Right lobe of liver (tissue), 6 donors: ENCODE data around the gene NDUFAF3. TPM values are rescaled to one million over a fixed set of nuclear protein-coding genes. Genes with fewer than 3 reads are reported as not detected.

Experiments
- ATAC-seq, 4 donors: fragments of 200-7000 bp; cut with Tn5 transposase; one replicate each; pipeline ENCODE4 v1.9.1; 2020; ENCODE audit warnings: mild to moderate bottlenecking in 4 of 4, moderate library complexity in 4 of 4
- DNase-seq, 3 donors: peaks; one replicate each; pipeline ENCODE4 v3.0.0-alpha.2; 2020
- H3K27ac ChIP-seq, 3 donors: fragments of 200-600 bp; one replicate each; pipeline ENCODE4 v1.8.0; 2022
- H3K27me3 ChIP-seq, 2 donors: fragments of 200-600 bp; one replicate each; pipeline ENCODE4 v1.8.0; 2022
- H3K36me3 ChIP-seq, 4 donors: fragments of 200-600 bp; sonication (generic) in 1 of 4; one replicate each; pipeline versions ENCODE4 v1.5.1 to v1.8.0; 2017 to 2022; ENCODE audit warnings: control low read depth in 1 of 4
- H3K4me1 ChIP-seq, 4 donors: fragments of 200-600 bp; sonication (generic) in 1 of 4; one replicate each; pipeline versions ENCODE4 v1.5.1 to v1.8.0; 2017 to 2022; ENCODE audit warnings: control low read depth in 1 of 4
- H3K4me3 ChIP-seq, 3 donors: fragments of 200-600 bp; one replicate each; pipeline ENCODE4 v1.8.0; 2022
- H3K9me3 ChIP-seq, 4 donors: fragments of 200-600 bp; sonication (generic) in 1 of 4; one replicate each; pipeline versions ENCODE4 v1.5.1 to v1.8.0; 2017 to 2022; ENCODE audit warnings: control low read depth in 1 of 4
- CTCF ChIP-seq, 4 donors: fragments of 200-600 bp in 3 of 4; fragments of 450-650 bp in 1 of 4; IDR thresholded peaks; one replicate each; pipeline versions ENCODE4 v1.5.1 to v1.8.0; 2016 to 2022; ENCODE audit warnings: antibody characterized with exemption in 4 of 4, mild to moderate bottlenecking in 2 of 4
- POLR2A ChIP-seq: fragments of 450-650 bp; IDR thresholded peaks from one replicate; pipeline ENCODE4 v1.6.1; 2017; ENCODE audit warnings: antibody characterized with exemption, mild to moderate bottlenecking
- WGBS: methylation state at CpG from one replicate; pipeline ENCODE4 v1.1.6; 2018; ENCODE audit warnings: low coverage, low lambda C conversion rate; ENCODE audit not compliant: insufficient coverage; ENCODE audit errors: missing lambda C conversion rate; 5-methylcytosine and 5-hydroxymethylcytosine counted together
- intact Hi-C, 2 donors: fragments of 100-400 bp; cut with DNase I; formaldehyde crosslinking; loops; one replicate each; pipeline versions ENCODE4 v1.11.2 to v1.14.1; 2022
- total RNA-seq, 6 experiments: library from RNA; depleted of rRNA in 2 of 6; stranded (reverse); fragments of >200 nt in 2 of 6; fragmentation: NEBNext Ultra II Directional in 3 of 6; extraction: Animal tissue kit (Norgen Biotek cat#: 25700) in 3 of 6; gene quantifications; one replicate each; pipeline versions ENCODE4 v1.1.0 to v1.2.4, GENCODE V29; 2016 to 2023
- donor health status: DM: no; HTN: yes; CAD: no.
- donor health status: DM: no; HTN: no; CAD: no.
- donor health status: DM: no; HTN: no; CAD: no.
- donor health status: DM: no; HTN: yes; CAD: no.
- donor health status: DM: no; HTN: yes; CAD: no.

NDUFAF3 gene
- total RNA-seq, 6 experiments from 2014 or later = 39.2 to 100 (median 44.8) TPM

- DNase-seq = no peak
- Histone ChIP-seq H3K4me3 (no peak overlapping the region), H3K4me1 (no peaks in the 10 kb centered on the region), H3K27me3 (no peaks in the 10 kb centered on the region), H3K27ac (no peak overlapping the region), H3K9me3 (no peaks in the 10 kb centered on the region), H3K36me3 (peaks cover 12 to 92% (median 44%) of the 10 kb centered on the region in 4 donors)
- ATAC-seq = no peak
- 100% methylated on average over 3 of the region's 4 CpGs for WGBS
- no peak for TF ChIP-seq POLR2A
- no peak for TF ChIP-seq CTCF (IDR thresholded peaks at IDR 0.05)
- intact Hi-C loops = no loop called here
Measured at GRCh38 chr3:48980295-48980694, 41.6 kb upstream of the NDUFAF3 start.

- Histone ChIP-seq H3K4me3 (no peak overlapping the region), H3K4me1 (no peaks in the 10 kb centered on the region), H3K27ac (no peak overlapping the region), H3K36me3 (peaks cover 7 to 75% (median 36%) of the 10 kb centered on the region in 4 donors), H3K9me3 (no peaks in the 10 kb centered on the region), H3K27me3 (no peaks in the 10 kb centered on the region)
- DNase-seq (no peak), ATAC-seq (no peak)
- no peak for TF ChIP-seq POLR2A
- intact Hi-C loops = no loop called here
Measured at GRCh38 chr3:48982016-48982415, 39.9 kb upstream of the NDUFAF3 start.

- Histone ChIP-seq H3K4me3 (no peak overlapping the region), H3K27me3 (no peaks in the 10 kb centered on the region), H3K9me3 (no peaks in the 10 kb centered on the region), H3K36me3 (peaks cover 7 to 68% (median 34%) of the 10 kb centered on the region in 4 donors), H3K27ac (no peak overlapping the region), H3K4me1 (no peaks in the 10 kb centered on the region)
- DNase-seq (no peak), ATAC-seq (no peak)
- intact Hi-C loops = no loop called here
- TF ChIP-seq POLR2A = no peak
- WGBS = 83% methylated on average over 2 of the region's 5 CpGs
Measured at GRCh38 chr3:48982686-48983085, 39.2 kb upstream of the NDUFAF3 start.

GRCh38 chr3:48983096-48983495, 38.8 kb upstream of the NDUFAF3 start:
- no peaks in the 10 kb centered on the region for H3K27me3 ChIP-seq
- H3K9me3 ChIP-seq = no peaks in the 10 kb centered on the region
- no peaks in the 10 kb centered on the region for H3K4me1 ChIP-seq
- TF ChIP-seq POLR2A = no peak
- no peak for TF ChIP-seq CTCF (IDR thresholded peaks at IDR 0.05)
- ATAC-seq (no peak), DNase-seq (no peak)
- H3K27ac ChIP-seq = no peak overlapping the region
- intact Hi-C loops = no loop called here
- WGBS = 93% methylated on average over 2 of the region's 4 CpGs
- no peak overlapping the region for H3K4me3 ChIP-seq
- H3K36me3 ChIP-seq = peaks cover 7 to 64% (median 31%) of the 10 kb centered on the region in 4 donors

GRCh38 chr3:48984663-48985062, 37.3 kb upstream of the NDUFAF3 start:
- Histone ChIP-seq H3K4me1 (peaks cover 0 to 9% (median 4%) of the 10 kb centered on the region in 4 donors), H3K27me3 (no peaks in the 10 kb centered on the region), H3K4me3 (no peak overlapping the region), H3K36me3 (peaks cover 7 to 51% (median 24%) of the 10 kb centered on the region in 4 donors), H3K9me3 (no peaks in the 10 kb centered on the region), H3K27ac (no peak overlapping the region)
- TF ChIP-seq CTCF (IDR thresholded peaks at IDR 0.05) (no peak), POLR2A (no peak)
- no peak for DNase-seq
- ATAC-seq = no peak
- intact Hi-C loops = no loop called here

GRCh38 chr3:48985831-48986376, 36.0 kb upstream of the NDUFAF3 start:
- ATAC-seq = no peak
- intact Hi-C loops = no loop called here
- no peaks in the 10 kb centered on the region for H3K9me3 ChIP-seq
- no peak for TF ChIP-seq CTCF (IDR thresholded peaks at IDR 0.05)
- TF ChIP-seq POLR2A = no peak
- H3K4me1 ChIP-seq = peaks cover 0 to 11% (median 5%) of the 10 kb centered on the region in 4 donors
- no peak overlapping the region for H3K27ac ChIP-seq
- WGBS = 70% methylated on average over 3 of the region's 7 CpGs
- peaks cover 0 to 39% (median 14%) of the 10 kb centered on the region in 4 donors for H3K36me3 ChIP-seq
- no peak overlapping the region for H3K4me3 ChIP-seq
- H3K27me3 ChIP-seq = no peaks in the 10 kb centered on the region
- no peak for DNase-seq
